Neuronal stem cell (in vitro differentiated cells): Measurements from ENCODE around the gene VWF.

Experiments
- DNase-seq: peaks from one replicate; pipeline ENCODE4 v3.0.0-alpha.2; 2013; ENCODE audit warnings: low spot score
- H2AFZ ChIP-seq: one replicate; pipeline ENCODE4 v1.6.1; 2013; ENCODE audit warnings: mild to moderate bottlenecking, low read length, inconsistent platforms
- H2AK5ac ChIP-seq: 2 replicates; pipeline ENCODE4 v1.6.1; 2013; ENCODE audit warnings: low read depth, mild to moderate bottlenecking, inconsistent platforms, low read length, moderate library complexity, mixed read lengths
- H2BK120ac ChIP-seq: 2 replicates; pipeline ENCODE4 v1.6.1; 2013; ENCODE audit warnings: low read depth, mild to moderate bottlenecking, inconsistent platforms, low read length, moderate library complexity, mixed read lengths
- H2BK12ac ChIP-seq: one replicate; pipeline ENCODE4 v1.6.1; 2013; ENCODE audit warnings: low read length, inconsistent platforms
- H2BK15ac ChIP-seq: 2 replicates; pipeline ENCODE4 v1.6.1; 2013; ENCODE audit warnings: mild to moderate bottlenecking, low read length, inconsistent platforms, mixed read lengths
- H2BK5ac ChIP-seq: one replicate; pipeline ENCODE4 v1.6.1; 2013; ENCODE audit warnings: inconsistent platforms, mild to moderate bottlenecking, low read length, moderate library complexity
- H3K14ac ChIP-seq: one replicate; pipeline ENCODE4 v1.6.1; 2013; ENCODE audit warnings: low read length, inconsistent platforms
- H3K18ac ChIP-seq: 2 replicates; pipeline ENCODE4 v1.6.1; 2013; ENCODE audit warnings: low read length, inconsistent platforms
- H3K23ac ChIP-seq: 2 replicates; pipeline ENCODE4 v1.6.1; 2013; ENCODE audit warnings: low read depth, mild to moderate bottlenecking, mixed read lengths, low read length, inconsistent platforms; ENCODE audit not compliant: poor library complexity
- H3K27ac ChIP-seq: replicated peaks from 3 replicates; pipeline ENCODE4 v1.5.1; 2013; ENCODE audit warnings: low read length, inconsistent platforms
- H3K27me3 ChIP-seq, 3 experiments: 2 replicates each; pipeline ENCODE4 v1.6.1; 2013; ENCODE audit warnings: low read length in 3 of 3, mild to moderate bottlenecking in 2 of 3, inconsistent platforms in 1 of 3, low read depth in 1 of 3, mixed read lengths in 1 of 3, moderate library complexity in 1 of 3; ENCODE audit not compliant: control insufficient read depth in 3 of 3, insufficient read depth in 3 of 3
- H3K36me3 ChIP-seq, 2 donors: replicated peaks in 1 of 2; 2 replicates each; pipeline ENCODE4 v1.6.1; 2013; ENCODE audit warnings: low read length in 2 of 2; ENCODE audit not compliant: control insufficient read depth in 2 of 2, insufficient read depth in 2 of 2
- H3K4ac ChIP-seq: 2 replicates; pipeline ENCODE4 v1.6.1; 2013; ENCODE audit warnings: inconsistent platforms, mild to moderate bottlenecking, low read length, moderate library complexity
- H3K4me1 ChIP-seq, 2 donors: 1 replicate in 1 of 2; 2 replicates in 1 of 2; pipeline ENCODE4 v1.6.1; 2013; ENCODE audit warnings: low read length in 2 of 2, low read depth in 1 of 2; ENCODE audit not compliant: control insufficient read depth in 2 of 2, insufficient read depth in 1 of 2
- H3K4me2 ChIP-seq: one replicate; pipeline ENCODE4 v1.6.1; 2013; ENCODE audit warnings: mild to moderate bottlenecking, low read length, inconsistent platforms; ENCODE audit not compliant: insufficient read depth, poor library complexity, severe bottlenecking
- H3K4me3 ChIP-seq, 2 donors: 2 replicates each; pipeline ENCODE4 v1.5.1; 2013; ENCODE audit warnings: low read length in 2 of 2, mild to moderate bottlenecking in 2 of 2, inconsistent platforms in 1 of 2, moderate library complexity in 1 of 2
- H3K79me1 ChIP-seq: one replicate; pipeline ENCODE4 v1.6.1; 2013; ENCODE audit warnings: low read depth, mild to moderate bottlenecking, inconsistent platforms, low read length, moderate library complexity
- H3K9ac ChIP-seq: one replicate; pipeline ENCODE4 v1.6.1; 2013; ENCODE audit warnings: mild to moderate bottlenecking, low read depth, low read length, inconsistent platforms; ENCODE audit not compliant: poor library complexity
- H3K9me3 ChIP-seq, 2 donors: replicated peaks in 1 of 2; 2 replicates each; pipeline versions ENCODE3 to v1.6.1; 2013; ENCODE audit warnings: low read length in 2 of 2, mild to moderate bottlenecking in 2 of 2, inconsistent platforms in 1 of 2, low read depth in 1 of 2, mixed read lengths in 1 of 2, moderate library complexity in 1 of 2; ENCODE audit not compliant: control insufficient read depth in 2 of 2, insufficient read depth in 1 of 2
- H4K8ac ChIP-seq: one replicate; pipeline ENCODE4 v1.6.1; 2013; ENCODE audit warnings: low read depth, mild to moderate bottlenecking, inconsistent platforms, low read length, moderate library complexity
- H4K91ac ChIP-seq: one replicate; pipeline ENCODE4 v1.6.1; 2013; ENCODE audit warnings: low read length, low read depth, mild to moderate bottlenecking, inconsistent platforms; ENCODE audit not compliant: poor library complexity
- WGBS, 2 donors: extraction: QIAGEN DNeasy Blood & Tissue Kit; methylation state at CpG; one replicate each; pipeline ENCODE4 v1.1.7; 2013; ENCODE audit warnings: missing lambda C conversion rate in 2 of 2, mixed read lengths in 1 of 2; ENCODE audit not compliant: insufficient read length in 2 of 2, insufficient replicate concordance in 1 of 2; ENCODE audit errors: extremely low coverage in 2 of 2; 5-methylcytosine and 5-hydroxymethylcytosine counted together

The VWF gene

GRCh38 chr12:5988659-5989116 is 135.8 kb downstream of the VWF start:
- WGBS, 2 donors = no CpG with 5 or more reads among the region's 10 CpGs
- no peaks in the 10 kb centered on the region for H3K36me3 ChIP-seq

GRCh38 chr12:5988088-5988487 is 136.4 kb downstream of the VWF start:
- Histone ChIP-seq H2BK120ac (no peak overlapping the region), H3K4me2 (no peak overlapping the region), H3K9me3 (no peaks in the 10 kb centered on the region), H2BK12ac (no peak overlapping the region), H3K36me3 (no peaks in the 10 kb centered on the region), H4K91ac (no peak overlapping the region), H2AFZ (peak overlapping the region; percentile 49), H3K27me3 (peaks cover 0 to under 1% (median 0%) of the 10 kb centered on the region in 3 experiments), H3K18ac (no peak overlapping the region), H2BK15ac (no peak overlapping the region), H3K14ac (no peak overlapping the region), H2AK5ac (peak overlapping the region; percentile 33), H3K23ac (no peak overlapping the region), H3K9ac (no peak overlapping the region), H3K27ac (no peak overlapping the region), H3K79me1 (no peaks in the 10 kb centered on the region), H2BK5ac (no peak overlapping the region), H4K8ac (no peak overlapping the region), H3K4ac (no peak overlapping the region), H3K4me1 (peaks cover 16 to 18% of the 10 kb centered on the region in 2 donors), H3K4me3 (no peak overlapping the region)
- no peak for DNase-seq
- no CpG with 5 or more reads among the region's 10 CpGs for WGBS, 2 donors

More at GRCh38 chr12:5988659-5989116, 135.8 kb downstream of the VWF start:
- Histone ChIP-seq H2BK120ac (no peak overlapping the region), H4K91ac (no peak overlapping the region), H3K4me3 (peak overlapping the region in 1 of 2 donors; percentile 34), H2BK5ac (no peak overlapping the region), H3K9me3 (no peaks in the 10 kb centered on the region), H3K27me3 (no peaks in the 10 kb centered on the region), H2BK12ac (no peak overlapping the region), H3K14ac (no peak overlapping the region), H3K27ac (no peak overlapping the region), H3K4me1 (peaks cover 16 to 18% of the 10 kb centered on the region in 2 donors), H3K4ac (no peak overlapping the region), H3K18ac (peak overlapping the region; percentile 62), H3K23ac (no peak overlapping the region), H3K4me2 (no peak overlapping the region), H2AK5ac (no peak overlapping the region), H4K8ac (no peak overlapping the region), H3K9ac (peak overlapping the region; percentile 39), H2AFZ (peak overlapping the region; percentile 70), H3K79me1 (no peaks in the 10 kb centered on the region), H2BK15ac (no peak overlapping the region)
- peak; percentile 65 for DNase-seq

- Histone ChIP-seq H3K27ac (no peak overlapping the region), H3K4me3 (no peak overlapping the region)
- DNase-seq = no peak
Measured at GRCh38 chr12:5987573-5987972, 136.9 kb downstream of the VWF start.

GRCh38 chr12:5985471-5985870 is 139.0 kb downstream of the VWF start:
- Histone ChIP-seq H3K9ac (peak overlapping the region; percentile 25), H3K4me2 (no peak overlapping the region), H2AFZ (no peak overlapping the region), H2BK12ac (no peak overlapping the region), H2BK15ac (no peak overlapping the region), H3K27me3 (peaks cover 0 to 3% (median 0%) of the 10 kb centered on the region in 3 experiments), H3K79me1 (no peaks in the 10 kb centered on the region), H3K36me3 (no peaks in the 10 kb centered on the region), H3K4me1 (peaks cover 16 to 18% of the 10 kb centered on the region in 2 donors), H3K14ac (no peak overlapping the region), H2AK5ac (peak overlapping the region; percentile 89), H4K91ac (no peak overlapping the region), H2BK5ac (peak overlapping the region; percentile 45), H2BK120ac (peak overlapping the region; percentile 2), H3K23ac (no peak overlapping the region), H3K9me3 (no peaks in the 10 kb centered on the region), H4K8ac (no peak overlapping the region), H3K4ac (no peak overlapping the region), H3K4me3 (no peak overlapping the region), H3K18ac (peak overlapping the region; percentile 77), H3K27ac (no peak overlapping the region)
- no CpG with 5 or more reads among the region's 8 CpGs for WGBS, 2 donors
- DNase-seq = no peak

More at GRCh38 chr12:5987573-5987972, 136.9 kb downstream of the VWF start:
- H2BK120ac ChIP-seq = no peak overlapping the region
- H3K27me3 ChIP-seq = peaks cover 0 to 3% (median 0%) of the 10 kb centered on the region in 3 experiments
- H3K4ac ChIP-seq = no peak overlapping the region
- H3K9me3 ChIP-seq = no peaks in the 10 kb centered on the region
- no CpG with 5 or more reads among the region's 5 CpGs for WGBS, 2 donors
- H3K4me1 ChIP-seq = peaks cover 16 to 18% of the 10 kb centered on the region in 2 donors
- H4K8ac ChIP-seq = no peak overlapping the region
- H2BK12ac ChIP-seq = no peak overlapping the region
- no peaks in the 10 kb centered on the region for H3K79me1 ChIP-seq
- no peak overlapping the region for H2AK5ac ChIP-seq
- no peak overlapping the region for H3K4me2 ChIP-seq
- no peak overlapping the region for H3K9ac ChIP-seq
- H2BK15ac ChIP-seq = no peak overlapping the region
- no peak overlapping the region for H2AFZ ChIP-seq
- H3K36me3 ChIP-seq = no peaks in the 10 kb centered on the region
- no peak overlapping the region for H4K91ac ChIP-seq
- H3K14ac ChIP-seq = no peak overlapping the region
- H3K23ac ChIP-seq = no peak overlapping the region
- no peak overlapping the region for H3K18ac ChIP-seq
- H2BK5ac ChIP-seq = no peak overlapping the region
